COR-L47 (cell line): ENCODE measurements around the gene LRBA.
A peak's percentile ranks its signal among the peaks of the same experiment; 100 is the strongest.
"Not testable (repeated sequence)": the region's sequence is repeated elsewhere in the genome, so short reads cannot be mapped to it uniquely, and the experiment has no call there.

Experiments used
- DNase-seq: peaks from one replicate; lab custom pipeline; 2025; lab: John Stamatoyannopoulos, UW

Gene LRBA

DNA sequence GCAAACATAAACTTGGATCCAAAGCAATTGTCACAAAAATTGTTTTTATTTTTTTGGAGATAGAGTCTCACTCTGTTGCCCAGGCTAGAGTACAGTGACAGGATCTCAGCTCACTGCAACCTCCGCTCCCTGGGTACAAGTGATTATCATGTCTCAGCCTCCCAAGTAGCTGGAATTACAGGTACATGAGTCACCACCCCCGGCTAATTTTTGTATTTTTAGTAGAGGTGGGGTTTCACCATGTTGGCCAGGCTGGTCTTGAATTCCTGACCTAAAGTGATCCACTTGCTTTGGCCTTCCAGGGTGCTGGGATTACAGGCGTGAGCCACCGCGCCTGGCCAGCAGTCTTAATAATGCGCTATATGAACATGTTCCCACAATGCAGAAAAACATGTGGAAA, 272.2 kb downstream of the LRBA start:
- DNase-seq, result not testable (repeated sequence)

DNA sequence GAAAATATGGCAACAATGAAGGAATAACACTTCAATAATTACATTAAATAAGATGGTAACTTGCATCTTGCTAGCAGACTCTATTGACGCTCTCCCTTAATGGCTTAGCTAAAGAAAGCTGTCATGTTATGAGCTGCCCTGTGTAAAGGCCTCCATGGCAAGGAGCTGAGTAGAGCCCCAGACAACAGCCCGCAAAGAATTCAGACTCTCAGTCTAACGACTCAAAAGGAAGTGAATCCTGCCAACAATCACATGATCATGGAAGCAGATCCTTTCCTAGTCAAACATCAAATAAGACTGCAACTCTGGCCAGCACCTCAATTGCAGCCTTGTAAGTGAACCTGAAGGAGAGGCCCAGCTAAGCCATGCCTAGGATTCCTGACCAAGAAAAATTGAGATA, 275.5 kb downstream of the LRBA start:
- no peak for DNase-seq

DNA sequence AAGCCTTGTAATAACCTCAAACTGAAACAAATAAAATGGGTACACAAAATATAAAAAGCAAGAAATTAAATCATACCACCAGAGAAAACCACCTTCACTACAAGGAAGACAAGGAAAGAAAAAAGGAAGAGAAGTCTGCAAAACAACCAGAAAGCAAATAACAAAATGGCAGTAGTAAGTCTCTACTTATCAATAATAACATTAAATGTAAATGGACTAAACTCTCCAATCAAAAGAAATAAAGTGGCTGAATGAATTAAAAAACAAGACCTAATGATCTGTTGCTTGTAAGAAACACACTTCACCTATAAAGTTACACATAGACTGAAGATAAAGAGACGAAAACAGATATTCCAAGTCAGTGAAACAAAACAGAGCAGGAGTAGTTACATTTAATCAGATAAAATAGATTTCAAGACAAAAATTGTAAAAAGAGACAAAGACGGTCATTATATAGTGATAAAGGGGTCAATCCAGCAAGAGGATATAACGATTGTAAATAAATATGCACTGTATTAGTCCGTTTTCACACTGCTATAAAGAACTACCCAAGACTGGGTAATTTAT, 289.0 kb downstream of the LRBA start:
- DNase-seq, result no peak

DNA sequence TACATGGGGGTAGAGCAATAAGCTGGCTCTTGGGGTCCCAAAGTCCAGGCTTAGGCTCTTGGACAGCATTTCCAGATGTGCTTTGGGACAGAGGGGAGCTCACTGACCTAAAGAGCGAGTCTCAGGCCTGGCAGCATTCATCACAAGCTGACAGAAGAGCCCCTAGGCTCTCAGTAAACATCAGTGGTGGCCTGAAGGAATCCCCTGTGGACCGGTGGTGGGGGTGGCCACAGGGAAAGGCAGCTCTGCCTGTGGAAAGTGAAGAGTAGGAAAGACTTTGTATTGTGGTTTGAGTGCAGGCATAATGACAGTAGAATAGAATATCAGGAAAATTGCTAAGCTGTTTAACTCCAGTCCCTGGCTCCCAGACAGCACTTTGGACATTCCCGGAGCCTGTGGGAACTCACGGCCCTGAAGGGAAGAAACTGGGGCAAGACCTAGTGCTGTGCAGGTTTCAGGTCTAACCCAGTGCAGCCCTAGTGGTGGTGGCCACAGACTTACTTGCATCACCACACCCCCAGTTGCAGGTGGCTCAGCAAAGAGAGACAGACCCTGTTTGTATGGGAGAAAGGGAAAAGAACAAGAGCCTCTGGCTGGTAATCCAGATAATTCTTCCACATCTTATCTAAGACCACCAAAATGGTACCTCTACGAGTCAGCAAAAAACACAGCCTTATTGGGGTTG, 291.2 kb downstream of the LRBA start:
- DNase-seq, result no peak

DNA sequence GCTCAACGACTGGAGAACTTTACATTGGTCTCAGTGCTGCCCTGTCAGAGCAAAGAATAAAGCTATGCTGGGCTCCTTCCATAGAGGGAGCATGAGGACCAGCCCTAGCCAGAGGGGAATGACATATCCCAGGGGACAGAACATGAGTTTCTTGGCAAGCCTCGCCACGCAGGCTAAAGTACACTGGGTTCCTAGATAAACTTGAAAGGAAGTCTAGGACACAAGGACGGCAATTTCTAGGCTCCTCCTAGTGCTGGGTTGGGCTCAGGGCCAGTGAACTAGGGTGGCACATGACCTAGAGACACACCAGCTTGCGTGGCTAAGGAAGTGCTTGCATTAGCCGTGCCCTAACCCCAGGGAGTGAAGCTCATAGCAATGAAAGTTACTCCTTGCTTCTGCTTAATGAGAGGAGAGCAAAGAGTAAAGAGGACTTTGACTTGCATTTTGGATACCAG, 292.1 kb downstream of the LRBA start:
- DNase-seq, result no peak

- no peak for DNase-seq
Measured at GRCh38 chr4:150720973-150721518, 294.0 kb downstream of the LRBA start.

DNA sequence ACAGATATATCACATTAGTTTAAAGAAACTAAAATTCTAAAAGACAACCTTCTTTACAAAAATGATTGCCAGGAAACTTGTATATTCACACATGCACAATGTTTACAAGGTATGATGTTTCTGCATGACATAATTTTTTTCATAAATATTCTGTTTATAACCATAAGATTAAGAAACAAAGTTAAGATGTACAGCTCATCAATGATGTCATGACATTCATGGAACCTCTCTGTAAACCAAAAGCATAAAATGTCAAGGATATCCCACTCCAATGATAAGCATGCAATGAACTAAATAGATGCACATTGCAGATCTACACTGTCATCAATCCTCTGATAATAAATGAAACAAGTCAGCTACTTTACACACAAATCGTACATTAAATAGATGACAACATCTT, 297.1 kb downstream of the LRBA start:
- no peak for DNase-seq

GRCh38 chr4:150714462-150715438, 300.3 kb downstream of the LRBA start:
- no peak for DNase-seq

DNA sequence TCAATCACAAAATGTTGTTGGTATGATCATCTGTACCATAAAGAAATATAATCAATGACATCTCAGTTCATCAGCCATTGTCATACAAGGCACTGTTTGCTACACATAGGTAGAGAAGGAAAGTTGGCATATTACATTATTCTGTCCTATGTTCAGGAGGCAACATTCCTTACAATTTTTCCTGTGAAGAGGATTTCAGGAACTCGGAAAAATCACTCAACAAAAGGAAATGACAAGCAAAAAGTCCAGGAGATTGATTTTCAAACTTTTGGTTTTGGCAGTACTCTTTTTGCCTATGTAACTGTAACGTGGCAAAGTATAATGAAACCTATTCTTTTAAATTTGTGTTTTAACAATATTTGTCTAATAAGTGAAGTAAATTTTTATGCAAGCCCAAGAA, 301.8 kb downstream of the LRBA start:
- DNase-seq, result no peak

GRCh38 chr4:150710770-150711375, 304.2 kb downstream of the LRBA start:
- DNase-seq, result no peak

GRCh38 chr4:150708004-150708403, 307.1 kb downstream of the LRBA start:
- no peak for DNase-seq

DNA sequence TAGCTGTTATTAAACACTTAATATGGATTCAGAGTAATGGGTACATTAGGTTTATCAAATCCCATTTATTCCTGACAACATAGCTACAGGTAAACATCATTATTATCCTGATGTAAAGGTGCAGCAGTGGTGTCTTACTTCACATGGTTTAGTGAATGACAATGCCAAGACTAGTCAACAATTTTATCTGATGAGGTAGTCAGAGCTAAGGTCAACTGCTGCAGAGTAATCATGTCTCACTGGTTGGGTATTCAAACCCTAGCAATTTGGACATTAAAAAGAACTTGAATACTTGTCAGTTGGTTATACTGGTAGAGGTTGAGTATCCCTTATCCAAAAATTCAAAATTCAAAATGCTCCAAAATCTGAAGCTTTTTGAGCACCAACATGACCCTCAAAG, 315.5 kb downstream of the LRBA start:
- DNase-seq, result no peak

GRCh38 chr4:150695162-150695561, 319.9 kb downstream of the LRBA start:
- no peak for DNase-seq

GRCh38 chr4:150694438-150694837, 320.6 kb downstream of the LRBA start:
- peak; percentile 3 for DNase-seq

GRCh38 chr4:150683775-150684350, 331.2 kb downstream of the LRBA start:
- no peak for DNase-seq

- no peak for DNase-seq
Measured at GRCh38 chr4:150682126-150682525, 333.0 kb downstream of the LRBA start.

- DNase-seq, result no peak
Measured at GRCh38 chr4:150681063-150681462, 334.0 kb downstream of the LRBA start.

DNA sequence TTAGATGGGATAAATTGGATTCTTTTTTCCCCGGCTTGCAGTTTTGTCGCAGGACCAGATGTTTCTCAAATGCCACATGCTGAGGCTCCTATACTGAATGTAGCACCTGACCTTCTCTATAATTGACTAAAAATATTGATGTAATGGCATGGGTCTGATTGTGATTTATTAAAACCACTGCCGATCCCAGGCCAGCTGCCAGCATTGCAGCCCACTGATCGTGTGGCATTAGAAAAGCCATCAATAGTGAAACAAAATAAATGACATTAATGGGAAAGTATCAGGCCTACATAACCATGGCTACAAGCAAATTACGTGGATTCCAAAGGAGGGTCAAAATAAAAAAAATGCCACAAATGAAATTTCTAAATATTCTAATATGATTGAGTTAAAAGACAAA, 334.4 kb downstream of the LRBA start:
- DNase-seq, result peak; percentile 19

DNA sequence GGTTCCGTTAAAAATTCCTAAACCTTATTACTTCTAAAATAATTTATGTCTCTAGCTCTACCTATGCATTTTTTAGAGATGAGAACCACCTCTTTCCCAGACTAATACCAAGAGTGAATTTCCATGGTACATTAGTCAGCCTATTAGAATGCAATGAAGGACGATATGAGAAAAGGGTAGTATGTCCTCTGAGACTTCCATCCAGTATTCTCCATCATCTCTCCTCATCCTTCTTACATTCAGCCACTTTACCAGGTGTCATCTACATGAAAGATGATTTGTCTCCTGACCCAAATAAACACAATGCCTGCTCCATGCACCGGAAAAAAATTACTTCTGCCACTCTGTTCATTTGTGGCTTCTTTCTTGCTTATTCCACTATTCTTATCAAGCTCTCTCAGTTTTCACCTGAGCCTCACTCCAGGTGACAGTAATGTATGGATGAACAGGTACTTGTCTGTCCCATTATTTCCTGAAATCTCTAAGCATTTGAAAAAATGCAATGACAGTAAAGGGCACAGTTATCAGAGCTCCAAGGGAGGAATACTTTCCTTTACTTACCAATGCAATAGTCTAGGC, 335.2 kb downstream of the LRBA start:
- DNase-seq, result no peak

GRCh38 chr4:150679018-150679764, 335.9 kb downstream of the LRBA start:
- DNase-seq, result no peak

GRCh38 chr4:150673793-150674192, 341.3 kb downstream of the LRBA start:
- no peak for DNase-seq
